Activated CD4-positive, alpha-beta T cell treated with anti-CD3 and anti-CD28 coated beads for 24 hours (primary cell): ENCODE results near the gene TGIF1.

Source experiments
- DNase-seq, 2 donors: peaks; one replicate each; pipeline ENCODE4 v3.0.0-alpha.2; 2020; ENCODE audit warnings: low read depth in 2 of 2

Gene TGIF1

DNA sequence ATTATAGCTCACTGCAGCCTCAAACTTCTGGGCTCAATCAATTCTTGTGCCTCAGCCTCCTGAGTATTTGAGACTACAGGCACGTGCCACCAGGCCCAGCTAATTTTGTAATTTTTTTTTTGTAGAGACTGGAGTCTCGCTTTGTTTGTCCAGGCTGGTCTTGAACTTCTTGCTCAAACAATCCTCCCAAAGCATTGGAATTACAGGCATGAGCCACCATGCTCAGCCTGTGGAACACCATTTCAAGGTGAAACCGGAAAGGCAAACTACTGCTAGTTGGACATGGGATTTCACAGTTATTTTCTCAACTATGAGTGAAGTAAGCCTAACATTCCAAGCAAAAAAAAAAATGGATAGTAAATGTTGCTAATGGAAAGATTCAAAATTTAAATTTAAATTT is 20.9 kb upstream of the TGIF1 start:
- no peak for DNase-seq

DNA sequence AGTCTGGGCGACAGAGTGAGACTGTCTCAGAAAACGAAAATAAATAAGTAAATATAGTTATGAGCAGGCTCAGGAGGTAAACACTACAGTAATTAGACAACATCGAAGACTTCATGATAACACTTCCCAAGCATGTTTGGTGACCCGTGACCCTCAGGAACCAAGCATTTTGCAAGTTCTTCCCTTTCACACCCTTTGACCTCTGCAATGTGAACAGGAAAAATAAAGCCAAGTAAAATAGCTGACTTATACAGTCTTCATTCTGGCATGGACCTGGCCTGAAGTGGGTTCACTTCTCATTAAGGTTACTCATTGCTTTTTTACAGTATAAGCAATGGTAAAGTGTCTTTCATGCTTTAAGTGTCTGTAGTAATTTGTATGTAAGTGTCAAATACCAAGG is 15.3 kb upstream of the TGIF1 start:
- no peak for DNase-seq

DNA sequence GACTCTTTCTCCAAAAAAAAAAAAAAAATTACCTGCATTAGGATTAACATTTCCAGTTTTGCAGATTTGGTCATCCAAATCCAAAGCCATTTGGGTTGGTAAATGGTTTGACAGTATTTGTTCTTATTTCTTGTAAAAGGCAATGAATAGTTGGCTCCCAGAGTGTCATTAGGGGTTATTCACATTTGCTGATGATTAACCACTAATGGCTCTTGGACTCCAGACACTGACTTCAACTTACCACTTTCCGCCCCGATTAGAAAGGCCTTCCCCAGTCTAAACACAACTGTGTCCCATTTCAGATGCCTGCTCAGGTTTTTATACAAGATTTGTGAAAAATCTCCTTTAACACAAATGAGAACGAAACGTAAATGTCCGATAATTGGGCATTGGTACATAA is 9.6 kb upstream of the TGIF1 start:
- DNase-seq = no peak

DNA sequence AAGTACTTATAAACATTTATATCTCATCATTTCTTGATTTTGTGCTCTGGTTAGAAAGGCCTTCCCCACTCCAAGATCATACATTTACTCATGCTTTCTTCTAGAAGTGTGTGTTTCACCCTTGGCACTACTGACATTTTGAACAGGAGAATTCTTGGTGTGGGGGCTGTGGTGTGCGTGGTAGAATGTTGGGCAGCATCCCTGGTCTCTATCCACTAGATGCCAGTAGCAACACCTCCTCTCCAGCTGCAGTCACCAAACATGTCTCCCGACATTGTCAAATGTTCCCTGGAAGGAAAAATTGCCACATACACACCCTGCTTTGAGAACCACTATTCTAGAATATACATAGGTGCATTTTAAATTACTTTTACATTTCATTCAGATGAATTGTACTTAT is 8.7 kb upstream of the TGIF1 start:
- DNase-seq = no peak

DNA sequence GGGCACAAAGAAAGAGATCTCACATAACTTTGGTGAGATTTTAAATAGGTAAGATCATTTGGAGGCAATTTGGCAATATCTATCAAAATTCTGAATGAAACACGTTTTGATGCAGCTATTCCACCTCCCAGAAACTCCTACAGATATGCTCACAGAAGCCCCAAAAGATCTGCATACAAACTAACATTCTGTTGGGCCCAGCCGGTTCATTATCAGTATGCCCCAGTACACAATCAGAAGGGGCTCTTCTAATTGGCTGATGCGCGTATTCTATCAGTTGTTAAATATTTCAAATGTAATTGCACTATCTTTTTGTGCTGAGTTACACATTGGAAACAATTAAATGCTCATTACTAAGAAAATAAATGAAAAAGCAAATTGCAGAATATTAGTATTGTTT is 7.1 kb upstream of the TGIF1 start:
- DNase-seq = no peak

DNA sequence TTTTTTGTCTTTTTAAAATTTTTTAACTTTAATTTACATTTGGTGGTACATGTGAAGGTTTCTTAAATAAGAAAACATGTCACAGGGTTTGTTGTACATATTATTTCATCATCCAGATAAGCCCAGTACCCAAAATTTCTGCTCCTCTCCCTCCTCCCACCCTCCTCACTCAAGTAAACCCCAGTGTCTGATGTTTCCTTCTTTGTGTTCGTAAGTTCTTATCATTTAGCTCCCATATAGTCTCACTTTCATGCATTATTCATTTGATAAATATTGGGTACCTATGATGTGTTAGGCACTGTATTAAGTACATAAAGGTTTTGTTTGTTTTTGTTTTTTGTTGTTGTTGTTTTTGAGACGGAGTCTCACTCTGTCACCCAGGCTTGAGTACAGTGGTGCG is 5.7 kb upstream of the TGIF1 start:
- DNase-seq = no peak

DNA sequence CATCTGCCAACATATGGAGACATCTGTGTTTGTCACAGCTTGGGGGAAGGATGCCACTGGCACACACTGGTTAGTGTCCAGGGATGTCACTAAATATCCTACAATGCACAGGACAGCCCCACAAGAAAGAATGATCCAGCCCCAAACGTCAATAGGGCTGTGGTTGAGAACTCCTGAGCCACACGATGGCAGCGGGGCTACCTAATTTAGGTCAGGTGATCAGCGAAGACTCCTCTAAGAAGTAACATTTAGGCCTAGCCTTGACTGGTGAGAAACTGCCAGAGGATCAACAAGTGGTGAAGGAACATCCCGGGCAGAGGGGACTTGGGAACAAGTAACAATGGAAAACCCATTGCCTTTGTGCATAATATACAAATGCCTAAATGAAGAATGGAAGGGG is 5.0 kb upstream of the TGIF1 start:
- no peak for DNase-seq

DNA sequence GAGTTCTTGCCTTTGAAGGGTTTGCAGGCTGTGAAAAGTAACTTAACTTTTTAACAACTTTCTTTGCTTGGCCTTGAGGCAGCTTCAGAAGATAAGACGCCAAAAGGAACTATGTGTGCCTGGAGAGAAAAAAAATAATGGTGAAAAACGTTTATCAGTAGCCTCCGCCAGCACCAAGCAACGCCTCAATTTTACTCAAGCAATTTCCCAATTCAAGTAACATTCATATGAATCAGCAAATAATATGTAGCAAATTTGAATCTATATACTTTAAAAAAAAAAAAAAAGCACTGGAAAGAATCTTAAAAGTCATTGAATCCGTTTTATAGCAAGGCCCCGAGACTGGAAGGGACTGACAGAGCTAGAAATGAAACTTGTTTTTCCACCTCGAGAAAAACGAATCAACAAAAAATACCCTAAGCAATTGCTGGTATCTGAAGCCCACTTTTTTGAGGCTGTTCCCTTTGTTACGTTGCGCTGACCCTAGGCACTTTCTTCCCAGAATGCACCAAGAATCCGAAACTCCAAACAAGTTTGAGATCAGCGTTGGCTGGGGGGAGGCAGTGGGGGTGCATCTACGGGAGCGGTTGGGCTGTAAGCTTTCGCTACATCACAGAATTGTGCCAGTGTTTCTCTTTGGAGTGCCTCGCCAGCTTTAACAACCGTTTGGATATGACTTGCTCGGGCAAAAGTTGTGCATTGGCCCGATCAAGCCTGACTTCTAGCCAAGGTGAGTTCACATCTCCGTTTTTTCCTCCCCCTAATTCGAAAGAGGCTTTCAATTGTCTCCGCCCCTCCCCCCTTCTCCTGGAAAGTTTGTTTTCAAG is 2.7 kb upstream of the TGIF1 start:
- DNase-seq = peak in 1 of 2 donors; percentile 23

DNA sequence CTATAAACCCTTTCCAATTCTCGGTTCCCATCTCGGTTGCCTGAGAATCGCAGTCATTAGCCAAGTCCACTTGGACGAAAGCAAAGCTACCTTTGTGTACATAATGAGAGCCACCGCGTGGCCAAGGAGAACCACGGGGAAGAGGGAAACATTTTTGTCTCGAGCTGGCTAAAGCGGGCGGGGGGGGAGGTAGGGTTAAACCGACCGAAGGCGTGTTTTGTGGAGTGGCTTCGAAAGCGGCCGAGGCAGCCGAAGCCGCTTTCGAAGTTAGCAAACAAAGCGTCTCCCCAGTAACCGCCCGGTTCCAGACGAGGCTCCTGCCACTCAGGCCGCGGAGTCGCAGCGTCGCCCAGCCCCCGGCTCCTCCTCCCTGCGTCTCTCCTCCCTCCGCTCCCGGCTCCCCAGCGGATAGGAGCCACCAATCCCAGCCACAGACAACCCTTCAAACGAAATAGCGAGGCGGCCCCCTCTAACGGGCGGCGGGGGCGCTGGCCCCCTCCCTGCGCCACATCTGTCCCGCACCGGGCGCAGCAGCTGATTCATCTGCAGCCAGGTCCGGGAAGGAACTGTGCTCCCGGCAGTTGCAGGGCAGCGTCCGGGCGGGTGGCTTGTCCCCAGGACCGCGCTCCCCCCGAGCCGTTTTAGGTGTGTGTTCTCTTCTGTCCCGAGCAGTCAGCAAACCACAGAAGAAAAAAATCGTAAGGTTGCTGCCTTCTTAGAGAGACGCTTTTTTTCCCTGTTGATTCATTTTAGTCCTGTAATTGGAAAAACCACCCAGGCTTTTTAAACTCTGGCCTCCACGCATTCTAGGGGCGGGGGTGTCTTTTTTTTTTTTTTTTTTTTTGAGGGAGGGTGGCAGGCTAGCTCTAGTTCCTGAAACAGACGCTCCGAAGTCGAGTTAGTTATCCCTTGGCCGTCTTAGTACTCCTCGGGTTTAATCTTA is 1.8 kb upstream of the TGIF1 start:
- peak; percentile 71 to 73 for DNase-seq

DNA sequence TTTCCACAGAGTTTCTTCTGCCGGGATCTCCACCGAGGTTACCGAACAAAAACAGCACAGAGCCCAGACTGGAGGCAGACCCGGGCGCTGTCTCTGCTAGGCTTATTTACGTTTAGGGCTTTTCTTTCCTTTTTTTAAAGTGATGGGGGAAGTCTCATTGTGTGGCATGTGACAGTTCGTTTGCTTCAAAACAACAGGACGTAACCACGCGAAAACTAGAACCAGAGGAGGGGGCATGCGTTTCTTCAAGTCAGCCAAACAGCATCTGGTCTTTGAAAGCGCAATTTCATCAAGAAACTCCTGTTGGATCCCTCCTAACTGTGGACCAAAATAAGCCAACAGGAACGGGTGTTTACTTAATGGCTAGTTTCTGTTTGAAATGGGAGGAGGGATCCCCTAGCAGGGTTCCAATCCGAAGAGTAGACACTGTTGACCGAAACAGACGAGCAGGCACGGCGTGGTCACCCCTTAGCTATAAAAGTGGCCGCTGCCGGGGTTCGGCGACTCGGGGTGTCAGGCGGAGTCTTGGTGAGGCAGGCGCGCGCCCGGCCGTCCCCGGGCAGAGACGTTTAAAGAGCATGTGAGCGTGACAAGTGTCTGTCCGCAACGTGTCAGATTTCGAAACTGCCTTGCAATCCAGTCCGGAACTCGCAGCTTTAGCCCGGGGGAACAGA is 997 bp upstream of the TGIF1 start:
- peak in 1 of 2 donors; percentile 57 for DNase-seq

DNA sequence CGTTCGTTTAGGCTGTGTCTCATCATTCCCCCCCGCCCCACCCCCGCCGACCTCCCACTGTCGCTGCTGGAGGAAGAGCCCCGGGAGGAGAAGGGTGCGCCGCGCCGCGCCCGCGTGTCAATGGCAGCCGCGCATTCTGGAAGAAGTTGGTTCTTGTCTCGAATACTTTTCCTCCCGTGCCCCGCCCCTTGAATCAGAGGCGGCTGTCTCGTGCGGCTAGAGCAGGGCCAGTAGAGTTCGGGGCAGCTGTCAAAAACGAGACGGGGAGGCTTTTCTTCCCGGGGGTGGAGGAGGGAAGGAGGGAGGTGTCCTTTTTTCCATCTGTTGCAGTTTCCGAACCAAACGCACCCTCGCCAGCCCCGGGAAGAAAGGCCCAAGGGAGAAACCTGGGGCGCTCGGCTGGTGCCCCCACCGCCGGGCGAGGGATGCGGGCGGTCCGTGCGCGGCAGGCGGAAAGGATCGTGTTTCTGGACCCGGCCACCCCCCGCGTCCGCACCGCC is 410 bp upstream of the TGIF1 start:
- DNase-seq = peak; percentile 52 to 60

DNA sequence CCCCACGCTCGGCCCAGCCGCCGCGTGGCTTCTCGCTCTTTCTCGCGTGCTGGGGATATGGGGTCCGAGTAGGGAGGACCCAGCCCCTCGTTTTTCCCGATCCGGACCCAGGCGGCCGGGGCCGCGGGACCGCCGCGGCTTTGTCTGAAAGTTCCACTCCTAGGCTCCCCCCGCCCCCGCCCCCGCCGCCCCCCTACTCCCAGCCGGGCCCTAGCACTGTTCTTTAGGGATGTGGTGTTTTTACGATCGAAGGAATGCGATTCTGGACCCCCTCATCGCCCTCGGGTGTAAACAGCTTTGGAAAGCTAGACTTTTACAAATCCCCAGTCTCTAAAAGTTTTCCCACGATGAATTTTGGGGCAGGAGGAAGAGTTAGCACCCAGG is 819 bp downstream of the TGIF1 start:
- DNase-seq = no peak

DNA sequence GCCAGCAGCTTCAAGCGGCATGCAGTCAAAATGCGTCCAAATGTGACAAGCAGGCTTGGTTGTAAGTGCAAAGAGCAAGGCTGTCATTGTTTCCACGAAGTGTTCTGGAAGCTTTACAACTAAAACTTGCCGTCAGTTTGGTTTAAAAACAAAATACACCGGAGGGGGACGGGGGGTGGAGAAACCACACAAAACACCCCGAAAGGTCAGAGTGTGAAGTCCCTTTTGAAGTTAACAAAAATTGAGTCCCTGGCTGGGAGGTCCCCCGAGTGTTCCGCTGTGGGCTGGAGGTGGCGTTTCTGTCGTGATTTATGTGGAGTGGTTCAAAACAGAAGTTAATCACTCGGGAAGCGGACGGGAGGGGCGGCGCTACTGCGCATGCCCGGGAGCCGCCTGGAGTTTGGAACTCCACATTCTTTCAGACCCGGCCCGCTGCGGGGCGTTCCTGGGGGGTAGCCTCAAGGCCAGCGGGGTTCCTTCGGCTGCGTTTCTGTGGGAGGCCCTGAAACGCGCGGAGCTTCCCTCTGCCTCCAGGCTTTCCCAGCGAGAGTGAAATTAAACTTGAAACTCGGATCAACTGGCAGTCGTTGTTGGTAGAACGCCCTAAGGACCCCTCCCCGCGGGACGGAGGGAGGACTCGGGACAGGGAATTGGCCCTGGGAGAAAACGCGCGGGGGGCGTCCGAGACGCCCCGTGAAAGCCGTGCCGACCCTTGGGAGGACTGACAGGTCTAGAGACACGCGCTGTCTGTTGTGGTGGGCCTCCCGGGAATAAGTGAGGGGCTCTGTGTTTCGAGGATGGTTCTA is 1.4 kb downstream of the TGIF1 start:
- DNase-seq = peak; percentile 77 to 81

DNA sequence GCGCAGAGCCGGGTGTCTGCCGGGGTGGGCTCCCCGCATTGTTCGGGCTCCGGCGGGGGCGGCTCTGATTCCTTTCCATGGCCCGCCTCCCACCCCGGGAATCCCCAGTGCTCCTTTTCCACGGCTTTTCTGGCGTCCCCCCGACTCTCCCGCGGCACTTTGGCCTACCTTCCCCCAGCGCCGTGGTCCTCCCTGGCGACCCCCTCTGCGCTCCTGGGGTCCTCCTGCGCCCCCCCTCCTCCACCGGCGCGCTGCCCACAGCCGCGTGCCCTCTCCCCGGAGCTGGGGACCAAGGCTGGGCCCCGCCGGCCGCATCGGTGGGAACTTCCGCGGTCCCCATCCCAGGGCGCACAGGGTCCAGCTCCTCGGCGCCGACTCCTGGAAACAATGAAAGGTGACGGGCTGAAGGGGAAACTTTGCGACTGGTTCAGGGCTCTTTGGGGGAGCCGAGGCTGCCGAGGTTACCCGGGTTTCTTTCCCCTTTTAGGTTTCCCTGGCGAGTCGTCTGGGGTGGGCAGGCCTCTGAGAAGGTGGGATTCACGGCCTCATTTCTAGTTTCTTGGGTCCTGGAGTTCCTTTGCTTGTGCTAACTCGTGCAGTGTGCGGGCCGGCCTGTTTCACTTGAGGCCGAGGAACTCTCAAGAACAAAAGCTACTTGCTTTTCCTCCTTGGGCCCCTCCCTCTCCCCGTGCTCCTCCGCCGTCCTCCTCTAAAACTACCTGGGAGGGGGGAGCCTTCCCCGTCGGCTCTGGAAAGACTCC is 2.2 kb downstream of the TGIF1 start:
- no peak for DNase-seq

DNA sequence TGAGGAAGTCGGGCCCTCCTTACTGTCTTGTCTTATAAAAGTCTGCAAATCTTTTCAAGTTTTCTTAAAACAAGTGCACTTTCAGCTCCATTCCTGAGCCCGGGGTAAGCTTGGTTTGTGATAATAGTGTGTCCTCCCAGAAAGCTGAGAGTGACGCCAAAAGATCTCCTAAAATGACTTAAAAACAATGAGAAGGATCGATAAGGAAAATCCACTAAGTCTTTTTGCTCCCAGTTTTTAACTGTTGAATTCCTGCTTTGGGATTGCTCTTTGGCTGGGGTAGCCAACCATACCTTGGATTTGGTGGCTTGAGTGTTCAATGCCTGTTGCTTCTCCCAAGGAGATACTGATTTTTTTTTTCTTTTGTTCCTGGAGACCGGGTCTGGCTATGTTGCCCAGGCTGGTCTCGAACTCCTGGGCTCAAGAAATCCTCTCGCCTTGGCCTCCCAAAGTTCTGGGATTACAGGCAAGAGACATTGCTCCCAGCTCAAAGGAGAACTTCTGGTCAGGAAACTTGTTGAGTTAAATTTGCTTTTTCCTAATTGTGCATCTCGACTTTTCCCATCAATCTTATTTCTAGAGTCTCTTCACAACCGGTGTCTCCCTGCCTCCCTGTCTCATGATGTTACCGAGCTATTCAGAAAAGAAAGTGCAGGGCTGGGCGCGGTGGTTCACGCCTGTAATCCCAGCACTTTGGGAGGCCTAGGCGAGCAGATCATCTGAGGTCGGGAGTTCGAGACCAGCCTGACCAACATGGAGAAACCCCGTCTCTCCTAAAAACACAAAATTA is 3.0 kb downstream of the TGIF1 start:
- DNase-seq = no peak

DNA sequence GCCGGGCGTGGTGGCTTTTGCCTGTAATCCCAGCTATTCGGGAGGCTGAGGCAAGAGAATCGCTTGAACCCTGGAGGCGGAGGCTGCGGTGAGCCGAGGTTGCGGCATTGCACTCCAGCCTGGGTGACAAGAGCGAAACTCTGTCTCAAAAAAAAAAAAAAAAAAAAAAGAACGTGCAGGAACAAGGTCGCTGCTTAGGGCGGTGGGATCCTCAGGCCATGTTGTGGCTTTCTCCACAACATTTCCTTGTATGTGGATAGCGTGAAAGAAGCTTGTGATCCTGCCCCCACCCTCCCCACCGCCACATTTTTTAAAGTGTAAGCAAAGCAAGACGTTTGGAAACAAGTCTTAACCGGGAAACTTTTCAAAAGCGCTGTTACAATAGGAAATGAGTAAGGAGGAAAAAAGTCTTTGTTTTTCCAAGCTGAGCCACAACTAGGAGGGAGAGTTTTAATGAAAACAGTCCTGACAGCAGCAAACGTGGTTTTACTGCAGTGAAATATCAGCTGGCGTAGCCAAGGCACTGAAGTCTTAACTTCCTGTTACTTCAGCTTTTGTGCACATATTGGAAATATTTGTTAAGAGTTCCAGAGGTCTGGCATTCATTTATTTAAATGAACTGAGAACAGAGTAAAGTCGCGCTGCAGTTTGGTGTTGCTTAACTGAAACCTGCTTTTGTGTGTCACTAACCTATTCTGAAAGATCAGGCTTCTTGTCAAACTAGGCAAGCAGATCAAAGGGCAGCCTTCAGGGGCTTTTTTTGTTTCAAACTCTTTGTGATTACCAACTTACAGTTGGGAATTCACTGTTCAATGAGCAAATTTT is 3.8 kb downstream of the TGIF1 start:
- peak in 1 of 2 donors; percentile 28 for DNase-seq

DNA sequence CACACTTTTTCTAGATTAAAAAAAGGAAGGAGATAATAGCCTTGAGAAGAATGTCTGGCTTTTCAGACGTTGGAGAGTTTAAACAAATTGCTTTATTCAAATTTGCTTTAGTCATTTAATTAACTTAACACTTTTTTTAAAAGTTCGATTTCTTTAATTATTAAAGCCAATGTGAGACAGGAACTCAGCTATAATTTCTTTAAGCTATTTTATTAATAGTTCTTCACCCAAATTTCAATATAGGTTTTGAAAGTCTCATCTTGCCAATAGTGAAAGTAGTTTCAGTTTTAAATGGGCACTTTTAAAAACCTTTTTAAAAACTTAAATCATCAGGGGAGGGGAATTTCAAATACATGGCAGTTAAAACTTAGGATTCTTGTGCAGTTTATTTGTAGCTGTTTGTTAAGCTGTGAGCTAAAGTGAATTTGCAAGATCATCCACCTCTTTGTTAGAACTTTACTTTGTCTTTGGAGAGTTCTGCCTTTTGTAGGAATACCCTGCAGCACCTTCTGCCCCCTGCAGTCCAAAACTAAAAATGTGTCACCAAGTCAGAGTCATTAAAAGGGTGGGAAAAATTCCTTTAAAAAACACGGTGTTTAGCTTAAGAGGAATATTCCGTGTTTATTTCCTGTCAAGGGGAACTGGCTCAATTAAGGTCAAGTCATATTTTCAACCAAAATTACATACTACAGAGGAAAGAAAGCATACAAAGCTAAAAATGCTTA is 4.6 kb downstream of the TGIF1 start:
- DNase-seq = no peak

DNA sequence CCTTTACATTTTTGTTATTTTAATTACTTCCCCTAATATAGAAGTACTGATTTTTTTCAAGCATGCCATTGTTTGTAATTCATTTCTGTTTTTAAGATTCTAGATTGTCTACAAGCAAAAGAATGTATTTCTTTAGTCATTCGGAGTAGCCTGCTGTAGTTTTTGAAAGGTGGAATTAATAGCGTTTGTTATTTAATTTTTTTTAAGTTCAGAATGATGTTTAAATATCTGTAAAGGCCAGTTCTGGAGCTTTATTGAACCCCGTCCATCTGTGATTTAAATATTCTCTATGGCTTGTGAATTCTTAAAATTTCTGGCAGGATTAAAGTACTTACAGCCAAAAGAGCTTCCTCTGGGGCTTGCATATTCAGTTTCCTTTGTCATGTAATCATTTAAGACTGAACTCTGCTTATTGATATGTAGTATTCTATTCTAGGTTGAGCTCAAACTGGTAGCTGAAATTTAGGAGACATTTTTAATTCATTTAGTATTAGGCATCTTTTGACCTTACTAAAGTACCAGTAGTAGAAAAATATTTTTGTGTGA is 5.2 kb downstream of the TGIF1 start:
- no peak for DNase-seq
